Hepatocyte (in vitro differentiated cells): ENCODE results near the gene SLC6A8. TPM values are rescaled to one million over a fixed set of nuclear protein-coding genes. Genes with fewer than 3 reads are reported as not detected.
"Not testable (repeated sequence)": the region's sequence is repeated elsewhere in the genome, so short reads cannot be mapped to it uniquely, and the experiment has no call there.

Experiments
- DNase-seq: peaks from one replicate; pipeline ENCODE4 v3.0.0-alpha.2; 2016; ENCODE audit warnings: low spot score
- H2AFZ ChIP-seq: fragments of 200-600 bp; sonication (generic); 2 replicates; pipeline ENCODE4 v1.6.0; 2016; ENCODE audit warnings: antibody characterized with exemption, mild to moderate bottlenecking
- H3K27ac ChIP-seq: fragments of 200-600 bp; sonication (generic); 2 replicates; pipeline ENCODE4 v1.5.1; 2016; ENCODE audit warnings: mild to moderate bottlenecking
- H3K27me3 ChIP-seq: fragments of 200-600 bp; sonication (generic); 2 replicates; pipeline ENCODE4 v1.6.1; 2016
- H3K36me3 ChIP-seq: fragments of 200-600 bp; sonication (generic); replicated peaks from 2 replicates; pipeline ENCODE4 v1.5.1; 2016; ENCODE audit warnings: low read depth; ENCODE audit not compliant: insufficient read depth
- H3K4me1 ChIP-seq: fragments of 200-600 bp; sonication (generic); 2 replicates; pipeline ENCODE4 v1.5.1; 2016; ENCODE audit warnings: mild to moderate bottlenecking, moderate library complexity; ENCODE audit not compliant: insufficient read depth
- H3K4me2 ChIP-seq: fragments of 200-600 bp; sonication (generic); 2 replicates; pipeline ENCODE4 v1.6.0; 2016
- H3K4me3 ChIP-seq: fragments of 200-600 bp; sonication (generic); 2 replicates; pipeline ENCODE4 v1.5.1; 2016; ENCODE audit warnings: mild to moderate bottlenecking
- H3K79me2 ChIP-seq: fragments of 200-600 bp; sonication (generic); 2 replicates; pipeline ENCODE4 v1.6.0; 2017; ENCODE audit warnings: mild to moderate bottlenecking
- H3K9me2 ChIP-seq: fragments of 200-600 bp; sonication (generic); replicated peaks from 2 replicates; pipeline ENCODE4 v1.6.0; 2017; ENCODE audit warnings: mild to moderate bottlenecking; ENCODE audit not compliant: insufficient read depth
- H3K9me3 ChIP-seq: fragments of 200-600 bp; sonication (generic); 2 replicates; pipeline ENCODE4 v1.5.1; 2016; ENCODE audit warnings: low read depth, mild to moderate bottlenecking
- H4K20me1 ChIP-seq: fragments of 200-600 bp; sonication (generic); 2 replicates; pipeline ENCODE4 v1.6.0; 2016; ENCODE audit warnings: mild to moderate bottlenecking; ENCODE audit not compliant: insufficient read depth, poor library complexity, severe bottlenecking
- EZH2 ChIP-seq: fragments of 200-600 bp; sonication (generic); IDR thresholded peaks from 2 replicates; pipeline ENCODE4 v1.6.1; 2016; ENCODE audit warnings: antibody characterized with exemption, mild to moderate bottlenecking, borderline replicate concordance
- EZH2phosphoT487 ChIP-seq: fragments of 200-600 bp; sonication (generic); IDR thresholded peaks from one replicate; pipeline ENCODE4 v1.6.1; 2018; ENCODE audit warnings: antibody characterized with exemption, mild to moderate bottlenecking, low read depth, moderate library complexity; ENCODE audit not compliant: unreplicated experiment, severe bottlenecking
- WGBS: methylation state at CpG from one replicate; pipeline ENCODE4 v1.1.6; 2016; ENCODE audit warnings: low lambda C conversion rate; ENCODE audit errors: missing lambda C conversion rate; 5-methylcytosine and 5-hydroxymethylcytosine counted together
- polyA plus RNA-seq: library from polyadenylated mRNA; unstranded; fragments of >200 nt; fragmentation: Nextera tagmentation; extraction: Ambion mirVana; gene quantifications from 2 replicates; pipeline ENCODE4 v1.2.1, GENCODE V29; 2016
- total RNA-seq: library from RNA; depleted of rRNA; stranded (reverse); fragments of >200 nt; gene quantifications from 2 replicates; pipeline ENCODE4 v1.2.3, GENCODE V29; 2014
- TF ChIP-seq, protein P1 (sequence below): fragments of 200-600 bp; sonication (generic); IDR thresholded peaks from 2 replicates; pipeline ENCODE4 v1.5.1; 2016; ENCODE audit warnings: antibody characterized with exemption, mild to moderate bottlenecking; ENCODE audit not compliant: poor library complexity

SLC6A8 gene
- total and polyA plus RNA-seq, 2 experiments from 2014 or later = 28.4 to 36.7 TPM

- Histone ChIP-seq H3K27me3 (no peaks in the 10 kb centered on the region), H4K20me1 (no peaks in the 10 kb centered on the region), H3K4me1 (no peaks in the 10 kb centered on the region), H3K27ac (no peak overlapping the region), H2AFZ (no peak overlapping the region), H3K4me2 (no peak overlapping the region), H3K4me3 (no peak overlapping the region), H3K9me3 (no peaks in the 10 kb centered on the region), H3K36me3 (no peaks in the 10 kb centered on the region), H3K9me2 (no peaks in the 10 kb centered on the region), H3K79me2 (no peaks in the 10 kb centered on the region)
- TF ChIP-seq EZH2phosphoT487 (no peak), EZH2 (no peak)
- TF ChIP-seq, protein P1, sequence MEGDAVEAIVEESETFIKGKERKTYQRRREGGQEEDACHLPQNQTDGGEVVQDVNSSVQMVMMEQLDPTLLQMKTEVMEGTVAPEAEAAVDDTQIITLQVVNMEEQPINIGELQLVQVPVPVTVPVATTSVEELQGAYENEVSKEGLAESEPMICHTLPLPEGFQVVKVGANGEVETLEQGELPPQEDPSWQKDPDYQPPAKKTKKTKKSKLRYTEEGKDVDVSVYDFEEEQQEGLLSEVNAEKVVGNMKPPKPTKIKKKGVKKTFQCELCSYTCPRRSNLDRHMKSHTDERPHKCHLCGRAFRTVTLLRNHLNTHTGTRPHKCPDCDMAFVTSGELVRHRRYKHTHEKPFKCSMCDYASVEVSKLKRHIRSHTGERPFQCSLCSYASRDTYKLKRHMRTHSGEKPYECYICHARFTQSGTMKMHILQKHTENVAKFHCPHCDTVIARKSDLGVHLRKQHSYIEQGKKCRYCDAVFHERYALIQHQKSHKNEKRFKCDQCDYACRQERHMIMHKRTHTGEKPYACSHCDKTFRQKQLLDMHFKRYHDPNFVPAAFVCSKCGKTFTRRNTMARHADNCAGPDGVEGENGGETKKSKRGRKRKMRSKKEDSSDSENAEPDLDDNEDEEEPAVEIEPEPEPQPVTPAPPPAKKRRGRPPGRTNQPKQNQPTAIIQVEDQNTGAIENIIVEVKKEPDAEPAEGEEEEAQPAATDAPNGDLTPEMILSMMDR = no peak
- 86% methylated on average over 14 of the region's 14 CpGs for WGBS
- DNase-seq = no peak
Observed at GRCh38 chrX:153741446-153741845, 53.7 kb downstream of the SLC6A8 start.

GRCh38 chrX:153742111-153742510 lies 54.4 kb downstream of the SLC6A8 start:
- H3K27me3 ChIP-seq, H3K4me1 ChIP-seq, H3K79me2 ChIP-seq, H3K27ac ChIP-seq, H3K4me2 ChIP-seq, H2AFZ ChIP-seq, H3K4me3 ChIP-seq, H3K9me3 ChIP-seq, H3K36me3 ChIP-seq, DNase-seq, H4K20me1 ChIP-seq, H3K9me2 ChIP-seq: not testable (repeated sequence)
- 89% methylated on average over 14 of the region's 14 CpGs for WGBS

- not testable (repeated sequence) for H3K79me2 ChIP-seq, DNase-seq, H3K36me3 ChIP-seq, H3K4me3 ChIP-seq, H3K27me3 ChIP-seq, H4K20me1 ChIP-seq, H3K4me1 ChIP-seq, H3K9me3 ChIP-seq, H2AFZ ChIP-seq, H3K9me2 ChIP-seq
- H3K27ac ChIP-seq = peak overlapping the region; percentile 23
- WGBS = 83% methylated on average over 32 of the region's 32 CpGs
- H3K4me2 ChIP-seq = peak overlapping the region; percentile 68
Observed at GRCh38 chrX:153742796-153743467, 55.2 kb downstream of the SLC6A8 start.

DNA sequence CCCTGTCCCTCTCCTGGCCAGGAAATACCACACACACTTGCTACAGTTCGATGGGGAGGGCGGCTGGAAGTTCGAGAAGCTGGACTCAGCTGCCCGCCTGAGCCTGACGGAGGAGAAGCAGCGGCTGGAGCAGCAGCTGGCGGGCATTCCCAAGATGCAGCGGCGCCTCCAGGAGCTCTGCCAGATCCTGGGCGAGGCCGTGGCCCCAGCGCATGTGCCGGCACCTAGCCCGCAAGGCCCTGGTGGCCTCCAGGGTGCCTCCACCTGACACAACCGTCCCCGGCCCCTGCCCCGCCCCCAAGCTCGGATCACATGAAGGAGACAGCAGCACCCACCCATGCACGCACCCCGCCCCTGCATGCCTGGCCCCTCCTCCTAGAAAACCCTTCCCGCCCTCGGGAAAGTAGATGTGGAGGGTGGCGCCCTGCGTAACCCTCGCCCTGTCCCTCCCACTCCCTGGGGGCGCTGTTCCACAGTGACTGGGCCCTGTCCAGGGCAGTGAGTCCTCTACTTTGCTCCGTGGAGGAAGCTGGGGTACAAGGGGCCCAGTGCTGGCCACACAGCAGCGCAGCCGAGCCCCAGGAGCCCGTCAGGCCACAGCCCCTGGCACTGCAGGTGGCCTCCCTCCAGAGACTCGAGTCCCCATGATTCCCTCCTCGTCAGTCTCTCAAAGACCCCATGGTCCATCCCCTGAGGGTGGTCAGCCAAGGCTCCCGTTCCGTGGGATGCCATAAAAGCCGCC lies 55.9 kb downstream of the SLC6A8 start:
- H4K20me1 ChIP-seq, H3K9me2 ChIP-seq, H3K79me2 ChIP-seq, H3K9me3 ChIP-seq, H2AFZ ChIP-seq, H3K4me1 ChIP-seq, H3K4me3 ChIP-seq, H3K27me3 ChIP-seq, H3K36me3 ChIP-seq: not testable (repeated sequence)
- WGBS = 55% methylated on average over 30 of the region's 35 CpGs
- DNase-seq = peak; percentile 61
- Histone ChIP-seq H3K27ac (peak overlapping the region; percentile 23), H3K4me2 (peak overlapping the region; percentile 68)
- TF ChIP-seq, protein P1 = peak; percentile 16
